Right atrium auricular region (tissue), 2 donors: ENCODE measurements around the gene DMPK. TPM values are rescaled to one million over a fixed set of nuclear protein-coding genes. Genes with fewer than 3 reads are reported as not detected.
"Not testable (repeated sequence)": the region's sequence is repeated elsewhere in the genome, so short reads cannot be mapped to it uniquely, and the experiment has no call there.

ENCODE experiments used
- DNase-seq: peaks from one replicate; pipeline ENCODE4 v3.0.0-alpha.2; 2019; ENCODE audit warnings: low spot score
- H3K27ac ChIP-seq, 2 donors: fragments of 200-600 bp; sonication (generic); 1 replicate in 1 of 2; 2 replicates in 1 of 2; pipeline ENCODE4 v1.5.1; 2016 to 2019
- H3K27me3 ChIP-seq, 2 donors: fragments of 200-600 bp; sonication (generic); one replicate each; pipeline versions ENCODE4 v1.5.1 to v1.6.0; 2017 to 2019
- H3K36me3 ChIP-seq: fragments of 200-600 bp; sonication (generic); one replicate; pipeline ENCODE4 v1.5.1; 2016
- H3K4me1 ChIP-seq, 2 donors: fragments of 200-600 bp; sonication (generic); one replicate each; pipeline versions ENCODE4 v1.5.1 to v1.6.0; 2017 to 2019
- H3K4me3 ChIP-seq, 2 donors: fragments of 200-600 bp; sonication (generic); 1 replicate in 1 of 2; 2 replicates in 1 of 2; pipeline ENCODE4 v1.5.1; 2017 to 2019; ENCODE audit warnings: mild to moderate bottlenecking in 1 of 2, moderate library complexity in 1 of 2
- H3K9me3 ChIP-seq, 2 donors: fragments of 200-600 bp; sonication (generic); one replicate each; pipeline ENCODE4 v1.5.1; 2019
- total RNA-seq, 2 donors: library from RNA; depleted of rRNA; stranded (reverse); fragments of >200 nt; gene quantifications; one replicate each; pipeline ENCODE4 v1.1.0, GENCODE V29; 2016
- TF ChIP-seq, protein P1 (sequence below), 2 donors: fragments of 200-600 bp; sonication (generic); IDR thresholded peaks; one replicate each; pipeline ENCODE4 v1.5.1; 2019; ENCODE audit warnings: antibody characterized with exemption in 2 of 2

Gene DMPK
- total RNA-seq, 2 donors from 2014 or later, result 107 to 214 TPM

DNA sequence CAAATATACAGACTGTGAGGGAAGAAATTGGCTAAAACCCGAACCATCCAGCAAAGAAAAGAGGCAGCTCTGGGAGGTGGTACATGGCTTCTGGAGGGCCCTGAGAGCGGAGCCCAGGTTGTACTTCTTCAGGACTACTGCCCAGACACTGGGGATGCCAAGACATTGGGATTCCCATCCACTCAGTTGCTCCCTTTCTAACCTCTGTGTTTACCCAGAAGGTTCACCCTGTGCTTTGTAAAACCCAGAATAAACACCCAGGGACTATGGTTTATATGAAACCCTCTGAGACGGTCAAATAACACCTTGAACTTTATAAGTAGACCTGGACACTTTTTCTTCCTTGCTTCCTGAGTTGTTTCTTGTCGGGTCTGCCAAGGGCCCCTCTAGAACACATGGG lies 39.3 kb downstream of the DMPK start:
- Histone ChIP-seq H3K4me3 (no peak overlapping the region), H3K27me3 (no peaks in the 10 kb centered on the region), H3K27ac (no peak overlapping the region), H3K4me1 (no peaks in the 10 kb centered on the region), H3K36me3 (no peaks in the 10 kb centered on the region), H3K9me3 (no peaks in the 10 kb centered on the region)
- TF ChIP-seq, protein P1, sequence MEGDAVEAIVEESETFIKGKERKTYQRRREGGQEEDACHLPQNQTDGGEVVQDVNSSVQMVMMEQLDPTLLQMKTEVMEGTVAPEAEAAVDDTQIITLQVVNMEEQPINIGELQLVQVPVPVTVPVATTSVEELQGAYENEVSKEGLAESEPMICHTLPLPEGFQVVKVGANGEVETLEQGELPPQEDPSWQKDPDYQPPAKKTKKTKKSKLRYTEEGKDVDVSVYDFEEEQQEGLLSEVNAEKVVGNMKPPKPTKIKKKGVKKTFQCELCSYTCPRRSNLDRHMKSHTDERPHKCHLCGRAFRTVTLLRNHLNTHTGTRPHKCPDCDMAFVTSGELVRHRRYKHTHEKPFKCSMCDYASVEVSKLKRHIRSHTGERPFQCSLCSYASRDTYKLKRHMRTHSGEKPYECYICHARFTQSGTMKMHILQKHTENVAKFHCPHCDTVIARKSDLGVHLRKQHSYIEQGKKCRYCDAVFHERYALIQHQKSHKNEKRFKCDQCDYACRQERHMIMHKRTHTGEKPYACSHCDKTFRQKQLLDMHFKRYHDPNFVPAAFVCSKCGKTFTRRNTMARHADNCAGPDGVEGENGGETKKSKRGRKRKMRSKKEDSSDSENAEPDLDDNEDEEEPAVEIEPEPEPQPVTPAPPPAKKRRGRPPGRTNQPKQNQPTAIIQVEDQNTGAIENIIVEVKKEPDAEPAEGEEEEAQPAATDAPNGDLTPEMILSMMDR (IDR thresholded peaks at IDR 0.05), result no peak
- DNase-seq, result no peak

DNA sequence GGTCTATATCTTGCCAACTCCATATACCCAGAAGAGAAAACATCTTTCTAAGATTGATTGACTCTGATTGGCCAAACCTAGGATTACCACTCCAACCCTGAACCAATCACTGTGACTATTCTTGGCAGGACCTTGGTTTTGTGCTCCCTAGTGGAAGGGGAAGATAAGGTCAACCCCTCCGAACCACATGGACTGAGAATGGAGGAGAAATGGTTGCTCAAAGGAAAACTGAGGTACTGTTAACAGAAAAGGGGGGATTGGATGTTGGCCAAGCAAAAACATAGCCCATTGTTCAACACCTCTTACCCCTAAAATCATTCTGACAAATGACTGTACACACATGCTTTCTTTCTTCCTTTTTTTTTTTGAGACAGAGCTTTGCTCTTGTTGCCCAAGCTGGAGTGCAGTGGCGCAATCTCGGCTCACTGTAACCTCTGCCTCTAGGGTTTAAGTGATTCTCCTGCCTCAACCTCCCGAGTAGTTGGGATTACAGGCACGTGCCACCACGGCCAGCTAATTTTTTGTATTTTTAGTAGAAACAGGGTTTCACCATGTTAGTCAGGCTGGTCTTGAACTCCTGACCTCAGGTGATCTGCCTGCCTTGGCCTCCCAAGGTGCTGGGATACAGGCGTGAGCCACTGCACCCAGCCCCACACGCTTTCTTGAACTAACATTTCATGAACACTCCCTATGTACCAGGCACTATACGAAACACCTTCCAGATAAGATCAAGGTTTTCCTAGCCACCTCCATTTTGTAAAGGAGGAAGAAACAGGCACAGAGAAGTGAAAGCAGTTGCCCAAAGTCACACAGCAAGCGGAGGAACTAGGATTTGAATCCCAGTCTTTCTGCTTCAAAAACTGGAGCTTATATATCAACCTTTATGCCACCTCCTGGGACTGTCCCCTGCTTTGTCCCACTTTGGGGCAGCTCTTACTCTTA lies 42.5 kb downstream of the DMPK start:
- H3K4me3 ChIP-seq, result no peak overlapping the region
- TF ChIP-seq, protein P1 (IDR thresholded peaks at IDR 0.05), result no peak
- no peaks in the 10 kb centered on the region for H3K36me3 ChIP-seq
- DNase-seq, result no peak
- H3K4me1 ChIP-seq, result no peaks in the 10 kb centered on the region
- no peaks in the 10 kb centered on the region for H3K27me3 ChIP-seq
- no peak overlapping the region for H3K27ac ChIP-seq
- no peaks in the 10 kb centered on the region for H3K9me3 ChIP-seq

DNA sequence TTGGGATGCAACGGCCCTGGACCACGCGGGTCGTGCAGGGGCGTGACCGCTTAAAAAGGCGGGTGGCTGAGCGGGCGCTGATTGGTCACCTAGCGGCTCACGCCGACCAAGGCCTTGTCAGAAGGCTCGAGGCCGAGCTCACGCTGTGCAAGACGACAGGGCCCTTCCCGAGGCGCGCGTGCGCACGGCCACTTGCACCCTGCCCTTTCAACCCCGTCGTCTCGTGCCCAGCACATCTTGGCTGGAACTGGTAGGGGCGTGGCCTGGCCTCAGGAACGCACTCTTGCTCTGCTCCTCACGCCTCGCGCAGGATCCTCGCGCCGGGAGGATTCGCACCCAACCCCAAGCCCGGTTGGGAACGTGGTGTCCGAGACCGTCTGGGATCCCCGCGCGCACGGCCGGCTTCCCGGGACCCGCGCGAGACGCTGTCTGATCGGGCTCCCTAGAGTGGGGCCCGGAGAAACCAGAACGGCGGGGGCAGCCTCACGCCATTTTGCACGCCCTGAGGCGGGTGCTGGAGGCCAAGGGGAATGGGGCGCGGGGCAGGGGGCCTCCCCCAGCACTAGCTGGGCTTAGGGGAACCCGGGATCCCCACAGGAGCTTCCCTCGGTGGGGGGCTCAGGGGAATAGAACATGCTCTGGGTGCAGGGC lies 49.0 kb downstream of the DMPK start, which contains the start of gene MEIOSIN:
MEIOSIN (plus strand) TSS at position 280 of the 651 bp plus-strand sequence. CDS start 1,938 bp downstream, outside the sequence.
- TF ChIP-seq, protein P1 (IDR thresholded peaks at IDR 0.05), result no peak
- Histone ChIP-seq H3K27me3 (no peaks in the 10 kb centered on the region), H3K4me1 (peaks cover 0 to 13% of the 10 kb centered on the region in 2 donors), H3K4me3 (no peak within 1 kb of the TSS), H3K36me3 (no peaks in the 10 kb centered on the region), H3K9me3 (no peaks in the 10 kb centered on the region), H3K27ac (no peak within 1 kb of the TSS)
- no peak for DNase-seq

DNA sequence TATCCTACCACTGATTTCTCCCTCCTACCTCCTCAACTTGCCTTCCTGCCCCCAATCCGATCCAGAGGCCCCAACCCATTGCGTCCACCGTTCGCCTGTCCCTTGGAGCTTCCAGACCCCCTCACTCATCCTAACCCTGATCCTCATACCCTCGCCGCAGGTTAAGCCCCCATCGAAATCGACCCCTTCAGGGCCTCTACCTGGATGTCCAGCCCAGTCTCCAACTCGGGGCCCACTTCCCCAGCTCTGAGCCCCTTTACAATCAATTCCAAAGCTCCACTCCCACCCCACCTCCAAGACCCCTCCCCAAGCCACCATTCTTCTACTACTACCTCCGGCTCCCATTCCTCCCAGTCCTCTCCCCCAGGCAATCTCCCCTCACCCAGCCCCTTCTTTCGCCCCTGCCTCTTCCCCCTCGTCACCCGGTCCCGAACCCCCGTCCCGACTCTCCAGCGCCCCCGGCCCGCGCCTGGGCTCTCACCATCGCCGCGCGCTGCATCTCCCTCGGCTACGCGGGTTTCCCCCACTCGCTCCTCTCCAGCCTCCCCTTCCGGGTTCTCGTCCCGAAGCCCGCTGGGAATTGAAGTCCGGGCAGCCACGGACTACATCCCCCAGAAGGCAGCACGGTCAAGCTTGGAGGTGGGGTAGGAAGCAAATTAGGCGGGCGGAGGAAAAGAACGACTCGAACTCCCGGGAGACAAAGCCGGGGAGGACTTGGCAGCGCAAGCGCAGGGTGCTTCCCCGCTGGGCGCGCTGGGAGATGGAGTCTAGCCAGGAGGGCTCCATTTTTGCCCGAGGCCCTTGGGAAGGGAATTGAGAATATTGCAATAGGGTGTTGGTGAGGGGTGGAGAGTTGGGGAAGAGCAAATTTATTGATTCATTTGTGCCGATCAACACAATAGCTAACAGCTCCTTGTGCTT lies 51.7 kb downstream of the DMPK start, which contains the start of gene FBXO46:
FBXO46 (minus strand) TSS at position 529 of the 921 bp plus-strand sequence. CDS start 17,401 bp downstream, outside the sequence.
- Histone ChIP-seq H3K9me3 (no peaks in the 10 kb centered on the region), H3K4me3 (peak within 1 kb of the TSS; percentile 71 to 97), H3K4me1 (peaks cover 0 to 13% of the 10 kb centered on the region in 2 donors), H3K27ac (peak within 1 kb of the TSS; percentile 64 to 85), H3K27me3 (no peaks in the 10 kb centered on the region), H3K36me3 (no peaks in the 10 kb centered on the region)
- TF ChIP-seq, protein P1 (IDR thresholded peaks at IDR 0.05), result peak in 1 of 2 donors; percentile 13
- DNase-seq, result peak; percentile 97

DNA sequence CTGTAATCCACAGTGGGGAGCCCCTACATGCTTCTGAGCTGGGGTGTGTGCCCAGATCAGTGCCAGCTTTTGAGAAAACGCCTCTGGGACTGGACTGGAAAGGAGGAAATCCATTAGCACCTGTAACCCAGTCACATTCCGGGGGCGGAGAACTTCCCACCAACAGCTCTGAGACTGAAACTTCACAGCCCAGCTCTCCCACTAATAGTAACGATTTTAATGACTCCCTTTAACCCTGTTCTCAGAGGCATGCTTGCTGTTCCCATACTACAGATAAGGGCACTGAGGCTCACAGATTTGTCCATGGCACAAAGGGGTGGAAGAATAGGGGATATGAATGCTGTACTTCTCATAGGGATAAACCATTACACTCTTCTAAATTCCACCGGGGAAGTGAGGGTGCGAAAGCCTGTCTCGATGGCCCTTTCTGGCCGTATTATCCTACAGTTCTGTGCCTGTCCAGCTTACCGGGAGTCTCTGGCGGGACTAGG lies 52.4 kb downstream of the DMPK start:
- no peaks in the 10 kb centered on the region for H3K36me3 ChIP-seq
- no peak for DNase-seq
- H3K9me3 ChIP-seq, result no peaks in the 10 kb centered on the region
- no peaks in the 10 kb centered on the region for H3K27me3 ChIP-seq
- H3K27ac ChIP-seq, result peak overlapping the region; percentile 64 to 85
- H3K4me1 ChIP-seq, result peaks cover 0 to 13% of the 10 kb centered on the region in 2 donors
- H3K4me3 ChIP-seq, result peak overlapping the region; percentile 71 to 97
- TF ChIP-seq, protein P1 (IDR thresholded peaks at IDR 0.05), result no peak

DNA sequence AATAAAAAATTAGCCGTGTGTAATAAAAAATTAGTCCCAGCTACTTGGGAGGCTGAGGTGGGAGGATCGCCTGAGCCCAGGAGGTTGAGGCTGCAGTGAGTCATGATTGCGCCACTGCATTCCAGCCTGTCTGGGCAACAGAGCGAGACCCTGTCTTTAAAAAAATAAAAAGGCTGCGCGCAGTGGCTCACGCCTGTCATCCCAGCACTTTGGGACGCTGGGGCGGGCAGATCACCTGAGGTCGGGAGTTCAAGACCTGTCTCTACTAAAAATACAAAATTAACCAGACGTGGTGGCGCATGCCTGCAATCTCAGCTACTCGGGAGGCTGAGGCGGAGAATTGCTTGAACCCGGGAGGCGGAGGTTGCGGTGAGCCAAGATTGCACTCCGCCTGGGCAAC lies 53.6 kb downstream of the DMPK start:
- H3K27me3 ChIP-seq, H3K27ac ChIP-seq, H3K4me3 ChIP-seq, DNase-seq, H3K36me3 ChIP-seq, H3K9me3 ChIP-seq: not testable (repeated sequence)
- peaks cover 0 to 13% of the 10 kb centered on the region in 2 donors for H3K4me1 ChIP-seq

DNA sequence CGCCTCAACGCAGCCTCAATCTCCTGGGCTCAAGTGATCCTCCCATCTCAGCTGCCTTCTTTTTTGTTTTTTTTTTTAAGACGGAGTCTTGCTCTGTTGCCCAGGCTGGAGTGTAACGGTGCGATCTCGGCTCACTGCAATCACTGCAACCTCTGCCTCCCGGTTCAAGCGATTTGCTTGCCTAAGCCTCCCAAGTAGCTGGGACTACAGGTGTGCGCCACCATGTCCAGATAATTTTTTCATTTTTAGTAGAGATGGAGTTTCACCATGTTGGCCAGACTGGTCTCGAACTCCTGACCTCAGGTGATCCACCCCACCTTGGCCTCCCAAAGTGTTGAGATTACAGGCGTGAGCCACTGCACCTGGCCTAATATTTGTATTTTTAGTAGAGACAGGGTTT lies 62.2 kb downstream of the DMPK start:
- not testable (repeated sequence) for H3K27ac ChIP-seq, H3K9me3 ChIP-seq, H3K4me3 ChIP-seq, H3K27me3 ChIP-seq, DNase-seq, H3K36me3 ChIP-seq
- H3K4me1 ChIP-seq, result peaks cover 0 to 18% of the 10 kb centered on the region in 2 donors
